Right lobe of liver (tissue), 6 donors: Measurements from ENCODE around the gene FDCSP. TPM values are rescaled to one million over a fixed set of nuclear protein-coding genes. Genes with fewer than 3 reads are reported as not detected.

ENCODE experiments used
- ATAC-seq, 4 donors: fragments of 200-7000 bp; cut with Tn5 transposase; one replicate each; pipeline ENCODE4 v1.9.1; 2020; ENCODE audit warnings: mild to moderate bottlenecking in 4 of 4, moderate library complexity in 4 of 4
- DNase-seq, 3 donors: peaks; one replicate each; pipeline ENCODE4 v3.0.0-alpha.2; 2020
- H3K27ac ChIP-seq, 3 donors: fragments of 200-600 bp; one replicate each; pipeline ENCODE4 v1.8.0; 2022
- H3K27me3 ChIP-seq, 2 donors: fragments of 200-600 bp; one replicate each; pipeline ENCODE4 v1.8.0; 2022
- H3K36me3 ChIP-seq, 4 donors: fragments of 200-600 bp; sonication (generic) in 1 of 4; one replicate each; pipeline versions ENCODE4 v1.5.1 to v1.8.0; 2017 to 2022; ENCODE audit warnings: control low read depth in 1 of 4
- H3K4me1 ChIP-seq, 4 donors: fragments of 200-600 bp; sonication (generic) in 1 of 4; one replicate each; pipeline versions ENCODE4 v1.5.1 to v1.8.0; 2017 to 2022; ENCODE audit warnings: control low read depth in 1 of 4
- H3K4me3 ChIP-seq, 3 donors: fragments of 200-600 bp; one replicate each; pipeline ENCODE4 v1.8.0; 2022
- H3K9me3 ChIP-seq, 4 donors: fragments of 200-600 bp; sonication (generic) in 1 of 4; one replicate each; pipeline versions ENCODE4 v1.5.1 to v1.8.0; 2017 to 2022; ENCODE audit warnings: control low read depth in 1 of 4
- CTCF ChIP-seq, 4 donors: fragments of 200-600 bp in 3 of 4; fragments of 450-650 bp in 1 of 4; IDR thresholded peaks; one replicate each; pipeline versions ENCODE4 v1.5.1 to v1.8.0; 2016 to 2022; ENCODE audit warnings: antibody characterized with exemption in 4 of 4, mild to moderate bottlenecking in 2 of 4
- POLR2A ChIP-seq: fragments of 450-650 bp; IDR thresholded peaks from one replicate; pipeline ENCODE4 v1.6.1; 2017; ENCODE audit warnings: antibody characterized with exemption, mild to moderate bottlenecking
- WGBS: methylation state at CpG from one replicate; pipeline ENCODE4 v1.1.6; 2018; ENCODE audit warnings: low coverage, low lambda C conversion rate; ENCODE audit not compliant: insufficient coverage; ENCODE audit errors: missing lambda C conversion rate; 5-methylcytosine and 5-hydroxymethylcytosine counted together
- intact Hi-C, 2 donors: fragments of 100-400 bp; cut with DNase I; formaldehyde crosslinking; loops; one replicate each; pipeline versions ENCODE4 v1.11.2 to v1.14.1; 2022
- total RNA-seq, 6 experiments: library from RNA; depleted of rRNA in 2 of 6; stranded (reverse); fragments of >200 nt in 2 of 6; fragmentation: NEBNext Ultra II Directional in 3 of 6; extraction: Animal tissue kit (Norgen Biotek cat#: 25700) in 3 of 6; gene quantifications; one replicate each; pipeline versions ENCODE4 v1.1.0 to v1.2.4, GENCODE V29; 2016 to 2023
- donor health status: DM: no; HTN: yes; CAD: no.
- donor health status: DM: no; HTN: no; CAD: no.
- donor health status: DM: no; HTN: no; CAD: no.
- donor health status: DM: no; HTN: yes; CAD: no.
- donor health status: DM: no; HTN: yes; CAD: no.

FDCSP gene
- total RNA-seq, 6 experiments from 2014 or later: not detected

- no CpG with 5 or more reads among the region's 1 CpG for WGBS
- Histone ChIP-seq H3K27ac (no peak overlapping the region), H3K4me3 (no peak overlapping the region), H3K27me3 (no peaks in the 10 kb centered on the region), H3K36me3 (no peaks in the 10 kb centered on the region), H3K4me1 (no peaks in the 10 kb centered on the region), H3K9me3 (no peaks in the 10 kb centered on the region)
- ATAC-seq (no peak), DNase-seq (no peak)
- no peak for TF ChIP-seq POLR2A
- TF ChIP-seq CTCF (IDR thresholded peaks at IDR 0.05): no peak
- intact Hi-C loops: no loop called here
Measured at GRCh38 chr4:70280567-70280966, 54.6 kb downstream of the FDCSP start.

Other genes starting within 250 kb of the FDCSP start
- not detected for gene STATH, start 230.2 kb upstream of the FDCSP start, total RNA-seq
- not detected for gene HTN3, start 197.7 kb upstream of the FDCSP start, total RNA-seq
- not detected for gene HTN1, start 175.7 kb upstream of the FDCSP start, total RNA-seq
- not detected for gene PRR27, start 71.9 kb upstream of the FDCSP start, total RNA-seq
- gene ODAM, start 30.4 kb upstream of the FDCSP start, total RNA-seq: not detected
- not detected for gene CSN3, start 16.5 kb downstream of the FDCSP start, total RNA-seq
- not detected for gene CABS1, start 108.9 kb downstream of the FDCSP start, total RNA-seq
- not detected for gene SMR3A, start 134.6 kb downstream of the FDCSP start, total RNA-seq
- not detected for gene SMR3B, start 157.0 kb downstream of the FDCSP start, total RNA-seq
- 1 to 10 TPM in 1 of 6 experiments, under 1 TPM in 2, not detected in 3; 0.48 to 1.3 (median 0.53) TPM for gene OPRPN, start 171.8 kb downstream of the FDCSP start, total RNA-seq
- not detected for gene MUC7, start 246.1 kb downstream of the FDCSP start, total RNA-seq